ENCODE results near the gene CFAP69.
"Not testable (repeated sequence)": the region's sequence is repeated elsewhere in the genome, so short reads cannot be mapped to it uniquely, and the experiment has no call there.

CFAP69 gene

DNA sequence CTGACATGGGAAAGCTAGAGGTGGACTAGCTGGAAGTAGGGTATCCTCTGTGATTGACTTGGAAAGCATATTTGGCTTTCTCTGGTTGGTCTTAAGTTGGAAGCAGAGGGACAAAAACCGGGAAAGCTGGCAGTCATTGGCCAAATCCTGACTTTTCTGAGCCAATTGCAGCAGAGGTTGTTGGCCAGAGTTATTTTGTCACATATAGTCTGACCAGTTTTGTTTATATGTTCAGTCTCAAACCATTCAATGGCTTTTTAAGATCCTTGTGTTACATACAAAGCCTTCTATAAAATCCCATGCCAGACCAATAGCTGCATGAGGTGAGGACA, 6.3 kb downstream of the CFAP69 start:
- no peak for DNase-seq (ENCODE audit: low spot score)
- TF ChIP-seq CTCF (IDR thresholded peaks at IDR 0.05; ENCODE audit: extremely low read depth, missing control alignments) = no peak

GRCh38 chr7:90256011-90256410, 11.0 kb downstream of the CFAP69 start:
- DNase-seq (ENCODE audit: low spot score) = not testable (repeated sequence)

DNA sequence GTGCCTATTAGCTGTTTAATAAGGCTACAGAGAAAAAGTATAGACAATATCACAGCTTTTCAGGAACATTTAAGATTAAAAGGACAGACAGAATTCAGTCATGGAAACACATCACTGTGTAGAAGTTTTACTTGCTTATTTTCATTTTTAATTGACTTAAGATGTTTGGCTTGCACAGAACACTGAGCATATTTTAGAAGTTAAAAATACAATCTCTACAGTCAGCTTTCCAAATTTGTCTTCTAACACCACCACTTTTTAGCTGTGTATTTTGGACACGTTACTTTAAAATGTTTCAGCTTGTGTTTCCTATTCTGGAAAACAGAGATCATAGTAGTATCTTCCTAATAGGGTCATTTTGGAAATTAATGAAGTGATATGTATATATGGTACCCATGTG, 11.8 kb downstream of the CFAP69 start:
- TF ChIP-seq CTCF (IDR thresholded peaks at IDR 0.05; ENCODE audit: extremely low read depth, missing control alignments) = no peak
- DNase-seq (ENCODE audit: low spot score) = no peak

- DNase-seq (ENCODE audit: low spot score) = no peak
- TF ChIP-seq CTCF (IDR thresholded peaks at IDR 0.05; ENCODE audit: extremely low read depth, missing control alignments) = no peak
These were observed 16.5 kb downstream of the CFAP69 start for GRCh38 chr7:90261441-90261840.

DNA sequence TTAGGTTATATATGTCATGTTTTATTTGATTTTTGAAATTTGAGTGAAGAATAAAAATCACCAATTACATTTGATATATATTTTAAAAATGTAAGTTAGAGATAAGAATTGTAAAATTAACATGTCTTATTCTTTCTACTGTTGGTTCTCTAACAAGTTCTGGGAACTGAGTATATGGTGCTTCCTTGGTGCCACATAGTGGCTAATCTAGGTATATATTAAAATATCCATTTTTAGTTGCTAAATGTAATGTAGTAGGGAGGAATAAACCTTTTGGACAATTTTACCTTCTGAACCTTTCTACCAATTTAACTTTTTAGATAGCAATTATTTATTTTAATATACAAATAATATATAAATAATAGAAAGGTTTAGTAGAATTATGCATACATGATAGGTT, 17.5 kb downstream of the CFAP69 start:
- TF ChIP-seq CTCF (IDR thresholded peaks at IDR 0.05; ENCODE audit: extremely low read depth, missing control alignments) = peak; percentile 15
- peak; percentile 45 for DNase-seq (ENCODE audit: low spot score)

GRCh38 chr7:90266808-90267207, 21.8 kb downstream of the CFAP69 start:
- no peak for TF ChIP-seq CTCF (IDR thresholded peaks at IDR 0.05; ENCODE audit: extremely low read depth, missing control alignments)
- DNase-seq (ENCODE audit: low spot score) = no peak

DNA sequence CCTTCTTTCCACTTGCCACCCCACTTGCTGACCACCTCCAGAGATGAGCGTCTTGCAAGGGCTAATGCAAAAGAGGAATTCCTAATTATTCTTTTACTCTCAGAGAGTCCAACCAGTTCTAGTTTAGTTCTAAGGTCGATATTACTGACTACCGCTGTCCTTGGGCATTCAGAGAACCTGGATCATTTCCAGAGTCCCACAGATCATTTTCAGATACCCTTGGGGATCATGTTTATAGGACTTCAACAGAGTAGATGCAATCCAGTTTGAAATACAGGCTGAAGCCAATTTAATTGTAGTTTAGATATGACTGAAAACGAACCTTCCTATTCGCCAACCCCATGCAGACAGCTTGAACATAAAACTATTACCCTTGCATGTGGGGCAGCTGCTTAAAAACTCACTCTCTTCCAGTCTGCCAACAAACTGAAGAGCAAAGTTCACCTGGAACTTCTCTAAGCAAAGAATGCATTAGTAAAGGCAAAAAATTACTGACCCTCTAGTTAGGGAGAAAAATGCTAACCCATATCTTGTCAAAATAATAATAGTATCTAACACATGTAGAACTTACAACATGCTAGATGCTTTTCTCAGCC, 22.4 kb downstream of the CFAP69 start:
- no peak for TF ChIP-seq CTCF (IDR thresholded peaks at IDR 0.05; ENCODE audit: extremely low read depth, missing control alignments)

DNA sequence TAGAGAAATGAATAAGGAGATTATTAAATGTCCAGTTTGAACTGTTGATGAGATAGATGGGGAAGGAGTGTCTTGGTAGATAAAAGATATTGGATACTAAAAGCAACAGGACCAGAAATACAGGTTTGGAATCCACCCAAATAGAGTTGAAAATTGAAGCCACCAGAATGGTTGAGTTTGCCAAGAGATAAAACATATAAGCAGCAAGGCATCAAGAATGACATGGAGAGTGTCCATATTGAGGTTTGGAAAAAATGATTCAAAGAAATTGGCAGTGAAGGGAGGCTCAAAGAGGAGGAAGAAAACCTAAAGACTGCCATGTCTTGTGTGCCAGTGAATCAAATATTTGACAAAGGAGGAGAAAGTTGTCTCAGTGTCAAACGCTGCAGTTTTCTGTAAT, 24.2 kb downstream of the CFAP69 start:
- no peak for TF ChIP-seq CTCF (IDR thresholded peaks at IDR 0.05; ENCODE audit: extremely low read depth, missing control alignments)
- DNase-seq (ENCODE audit: low spot score) = no peak

More for the DNA sequence above, 22.4 kb downstream of the CFAP69 start:
- DNase-seq (ENCODE audit: low spot score) = no peak
